Measurements from ENCODE around the gene USP4.
"Not testable (repeated sequence)": the region's sequence is repeated elsewhere in the genome, so short reads cannot be mapped to it uniquely, and the experiment has no call there.

The USP4 gene

GRCh38 chr3:49339941-49340800, at the start of gene USP4:
Gene USP4 (minus strand): TSS chr3:49340053. CDS start chr3:49340024, 29 bp downstream.
- peak; percentile 79 for DNase-seq (ENCODE audit: extremely low spot score, insufficient read length, low read depth)
- FAIRE-seq, result peak; percentile 97

DNA sequence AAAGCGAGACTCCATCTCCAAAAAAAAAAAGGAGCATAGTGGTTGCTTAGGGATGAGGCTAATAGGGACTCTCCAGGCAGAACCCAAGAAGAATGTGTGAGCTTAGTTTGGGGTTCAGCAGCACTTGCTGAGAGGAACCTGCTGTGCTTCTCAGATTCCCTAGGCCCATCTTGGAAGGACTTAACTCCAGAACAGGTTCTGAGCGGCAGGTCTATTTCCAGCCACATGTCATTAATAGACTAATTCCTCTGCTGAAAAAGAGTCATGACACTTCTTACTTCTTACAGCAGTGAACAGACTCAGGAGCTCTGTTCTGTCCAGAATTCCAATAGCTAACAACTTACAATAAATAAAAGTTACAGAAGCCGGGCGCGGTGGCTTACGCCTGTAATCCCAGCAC, 49.4 kb upstream of the USP4 start:
- no peak for FAIRE-seq
- DNase-seq (ENCODE audit: extremely low spot score, insufficient read length, low read depth), result no peak

- FAIRE-seq (no peak), DNase-seq (ENCODE audit: extremely low spot score, insufficient read length, low read depth) (no peak)
Observed at GRCh38 chr3:49388289-49388820, 48.5 kb upstream of the USP4 start.

DNA sequence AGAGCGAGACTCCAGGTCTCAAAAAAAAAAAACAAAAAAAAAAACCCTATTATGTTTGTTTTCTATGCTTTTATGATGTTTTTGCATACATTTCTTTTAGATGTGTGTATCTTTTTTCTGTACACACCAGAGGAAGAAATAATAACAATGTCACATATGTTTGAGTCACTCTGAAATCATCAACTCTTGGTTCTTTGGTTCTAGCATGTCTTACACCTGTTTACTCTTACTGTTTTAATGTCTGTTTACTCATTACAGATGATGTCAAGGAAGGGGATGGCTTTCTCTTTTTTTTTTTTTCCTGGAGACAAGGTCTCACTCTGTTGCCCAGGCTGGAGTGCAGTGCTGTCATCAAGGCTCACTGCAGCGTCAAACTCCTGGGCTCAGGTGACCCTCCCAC, 47.9 kb upstream of the USP4 start:
- DNase-seq (ENCODE audit: extremely low spot score, insufficient read length, low read depth) (no peak), FAIRE-seq (no peak)

DNA sequence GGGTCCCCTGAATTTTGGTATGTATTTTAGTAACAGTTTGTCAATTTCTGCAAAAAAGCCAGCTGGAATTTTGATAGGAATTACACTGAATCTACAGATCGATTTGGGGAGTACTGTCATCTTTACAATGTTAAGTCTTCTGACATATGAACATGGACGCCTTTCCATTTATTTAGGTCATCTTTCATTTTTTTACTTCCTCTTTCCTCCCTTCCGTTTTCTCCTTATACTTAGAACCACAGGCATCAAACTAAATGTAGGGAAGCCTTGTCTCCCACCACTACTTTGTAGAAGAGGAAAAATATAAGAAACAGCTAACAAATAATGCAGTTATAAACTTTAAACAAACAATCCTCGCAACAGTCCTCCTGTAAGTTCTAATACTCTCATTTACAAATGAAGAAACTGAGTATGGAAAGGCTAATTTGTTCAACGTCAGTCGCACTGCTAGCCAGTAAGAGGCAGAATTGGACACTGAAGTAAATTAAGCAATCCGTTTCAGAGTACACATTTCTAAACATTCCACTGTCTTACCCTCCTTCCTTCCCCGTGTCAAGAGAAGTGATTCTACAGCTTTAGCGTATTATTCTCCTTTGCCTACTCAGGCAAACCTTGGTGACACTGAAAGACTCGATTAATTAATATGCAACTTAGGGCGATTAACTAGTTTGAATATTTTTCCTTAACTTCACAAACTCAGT, 46.4 kb upstream of the USP4 start:
- FAIRE-seq, result peak; percentile 38
- no peak for DNase-seq (ENCODE audit: extremely low spot score, insufficient read length, low read depth)

DNA sequence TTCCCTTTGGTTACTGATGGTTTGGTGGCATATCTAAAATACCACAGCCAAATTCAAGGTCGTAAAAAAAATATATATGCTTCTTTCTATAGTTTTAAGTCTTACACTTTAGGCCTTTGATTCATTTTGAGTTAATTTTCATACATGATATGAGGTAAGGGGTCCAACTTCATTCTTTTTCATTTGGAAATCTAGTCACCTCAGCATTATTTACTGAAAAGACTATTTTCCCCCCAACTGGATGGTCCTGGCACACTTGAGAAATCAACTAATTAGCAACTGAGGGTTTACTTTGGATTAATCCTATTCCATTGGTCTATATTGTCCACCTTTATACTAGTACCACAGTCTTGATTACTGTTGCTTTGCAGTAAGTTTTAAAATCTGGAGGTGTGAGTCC, 45.8 kb upstream of the USP4 start:
- FAIRE-seq, result no peak
- DNase-seq (ENCODE audit: extremely low spot score, insufficient read length, low read depth), result no peak

DNA sequence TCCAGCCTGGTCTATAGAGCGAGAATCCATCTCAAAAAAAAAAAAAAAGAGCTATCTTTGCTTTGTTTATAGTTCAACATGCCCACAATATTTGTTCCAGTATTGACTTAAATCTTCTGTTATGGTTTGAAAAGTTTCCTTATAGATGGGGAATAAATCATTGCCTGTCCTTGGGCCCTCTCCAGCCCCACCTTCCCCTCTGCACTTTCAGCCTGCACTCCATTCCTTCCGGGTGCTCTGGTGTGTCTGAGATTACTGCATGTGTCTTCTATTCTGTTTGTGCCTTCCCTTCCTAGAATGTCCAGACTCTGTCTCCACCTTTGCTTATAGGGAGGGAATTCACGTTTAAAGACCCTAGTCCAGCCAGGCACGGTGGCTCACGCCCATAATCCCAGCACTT, 43.5 kb upstream of the USP4 start:
- FAIRE-seq (no peak), DNase-seq (ENCODE audit: extremely low spot score, insufficient read length, low read depth) (no peak)

- FAIRE-seq, result no peak
- DNase-seq (ENCODE audit: extremely low spot score, insufficient read length, low read depth), result no peak
Observed at GRCh38 chr3:49378249-49378895, 38.5 kb upstream of the USP4 start.

DNA sequence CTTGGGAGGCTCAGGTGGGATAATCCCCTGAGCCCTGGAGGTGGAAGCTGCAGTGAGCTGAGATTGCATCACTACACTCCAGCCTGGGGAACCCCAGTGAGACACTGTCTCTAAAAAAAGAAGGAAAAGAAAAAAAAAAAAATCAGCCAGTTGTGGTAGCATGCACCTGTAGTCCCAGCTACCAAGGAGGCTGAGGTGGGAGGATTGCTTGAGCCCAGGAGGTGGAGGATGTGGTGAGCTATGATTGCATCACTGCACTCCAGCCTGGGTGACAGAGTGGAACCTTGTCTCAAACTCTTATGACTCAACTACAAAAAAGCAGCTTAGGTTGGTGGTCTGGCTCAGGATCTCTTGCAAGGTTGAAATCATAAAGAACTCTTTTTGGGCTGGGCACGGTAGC, 37.6 kb upstream of the USP4 start:
- DNase-seq (ENCODE audit: extremely low spot score, insufficient read length, low read depth) (no peak), FAIRE-seq (peak; percentile 72)

DNA sequence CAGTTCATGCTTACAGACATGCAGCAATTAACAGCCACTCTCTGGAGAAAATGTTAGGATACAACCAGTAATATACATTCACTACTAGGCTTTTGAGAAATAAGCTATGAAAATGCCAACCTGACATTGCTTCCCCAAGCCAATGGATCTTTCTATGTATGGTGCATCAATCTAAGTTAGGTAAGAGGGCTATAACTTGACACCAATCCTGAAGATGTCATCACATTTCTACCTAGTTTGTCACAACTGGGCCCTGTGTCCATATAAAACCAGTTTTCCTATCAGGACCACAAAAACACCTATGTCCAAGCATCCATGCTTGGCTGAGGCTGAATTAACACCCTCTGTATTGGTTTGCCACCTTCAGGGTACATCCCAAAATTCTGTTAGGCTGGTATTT, 32.1 kb upstream of the USP4 start:
- DNase-seq (ENCODE audit: extremely low spot score, insufficient read length, low read depth) (no peak), FAIRE-seq (no peak)

DNA sequence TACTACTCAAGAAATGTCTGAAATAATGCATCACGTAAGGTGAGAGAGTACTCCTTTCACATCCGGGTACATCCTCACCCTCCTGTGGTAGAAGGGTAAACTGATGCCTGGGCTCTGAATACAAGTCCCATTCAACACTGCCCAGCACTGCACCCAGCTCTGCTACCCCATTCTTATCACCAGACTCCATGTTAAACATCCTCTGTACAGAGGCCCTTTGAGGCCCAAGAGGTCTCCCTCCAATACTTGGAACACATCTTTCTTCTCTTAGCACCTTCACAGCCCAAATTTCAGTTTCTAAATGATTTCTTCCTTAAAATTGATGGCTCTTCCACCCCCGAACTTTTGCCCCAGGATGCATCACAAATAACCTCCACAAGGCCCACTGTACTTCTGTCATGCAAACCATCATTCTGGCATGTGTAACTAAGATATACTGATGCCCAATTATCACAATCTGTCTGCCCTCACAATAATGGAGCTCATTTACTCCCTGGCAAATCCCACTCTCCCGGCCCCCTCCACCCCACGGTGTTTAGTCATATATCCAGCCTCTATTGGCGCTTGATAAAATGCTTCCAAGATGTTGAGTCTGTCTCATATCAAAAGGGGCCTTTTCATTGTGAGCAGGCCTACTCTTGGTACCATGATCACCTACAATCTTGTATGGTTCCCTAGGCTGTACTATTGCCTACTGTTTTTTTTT, 30.9 kb upstream of the USP4 start:
- FAIRE-seq (no peak), DNase-seq (ENCODE audit: extremely low spot score, insufficient read length, low read depth) (no peak)

DNA sequence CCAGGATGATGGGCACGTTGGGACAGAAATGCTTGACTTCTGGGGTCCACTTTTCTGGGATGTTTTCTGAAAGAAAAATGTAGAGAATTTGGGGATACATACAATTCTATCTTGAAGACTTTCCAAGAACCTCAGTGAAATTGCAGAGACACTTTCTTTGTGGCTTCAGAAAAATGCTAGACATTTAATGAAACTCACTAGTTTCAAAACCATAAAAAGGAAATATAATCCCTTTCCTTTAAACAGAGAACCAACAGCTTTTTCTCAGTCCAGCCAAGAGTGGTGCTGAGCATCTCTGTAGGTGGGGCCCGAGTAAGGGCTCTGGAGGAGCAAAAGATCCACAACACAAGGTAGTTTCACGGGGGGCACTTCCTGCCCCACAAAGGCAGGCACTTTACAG, 22.7 kb upstream of the USP4 start:
- FAIRE-seq (no peak), DNase-seq (ENCODE audit: extremely low spot score, insufficient read length, low read depth) (no peak)

GRCh38 chr3:49359623-49360022, 19.8 kb upstream of the USP4 start:
- DNase-seq (ENCODE audit: extremely low spot score, insufficient read length, low read depth) (no peak), FAIRE-seq (no peak)

DNA sequence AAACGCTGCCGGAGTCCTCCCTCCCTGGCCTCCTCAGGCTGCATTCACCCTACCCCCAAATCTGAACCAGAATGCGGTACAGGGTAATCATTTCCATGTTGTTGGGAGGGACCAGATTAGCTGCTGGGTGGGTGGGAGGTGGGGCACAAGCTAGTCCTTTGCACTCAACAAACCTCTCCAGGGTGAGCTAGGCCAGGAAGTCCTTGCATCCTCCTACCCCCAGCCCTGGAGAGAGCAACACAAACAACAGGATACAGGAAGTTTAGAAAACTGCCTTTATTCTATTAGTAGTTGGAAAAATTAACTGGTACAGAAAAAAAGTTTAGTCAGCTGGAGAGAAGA, 19.0 kb upstream of the USP4 start:
- no peak for FAIRE-seq
- no peak for DNase-seq (ENCODE audit: extremely low spot score, insufficient read length, low read depth)

GRCh38 chr3:49358217-49358883, 18.5 kb upstream of the USP4 start, which contains the start of gene GPX1:
Gene GPX1 (minus strand): TSS chr3:49358353. CDS start chr3:49358278, 75 bp downstream.
- peak; percentile 91 for FAIRE-seq

GRCh38 chr3:49357443-49358216, 17.8 kb upstream of the USP4 start:
- DNase-seq (ENCODE audit: extremely low spot score, insufficient read length, low read depth), result not testable (repeated sequence)
- FAIRE-seq, result peak; percentile 51

More at GRCh38 chr3:49358217-49358883, 18.5 kb upstream of the USP4 start, which contains the start of gene GPX1:
- peak; percentile 78 for DNase-seq (ENCODE audit: extremely low spot score, insufficient read length, low read depth)

DNA sequence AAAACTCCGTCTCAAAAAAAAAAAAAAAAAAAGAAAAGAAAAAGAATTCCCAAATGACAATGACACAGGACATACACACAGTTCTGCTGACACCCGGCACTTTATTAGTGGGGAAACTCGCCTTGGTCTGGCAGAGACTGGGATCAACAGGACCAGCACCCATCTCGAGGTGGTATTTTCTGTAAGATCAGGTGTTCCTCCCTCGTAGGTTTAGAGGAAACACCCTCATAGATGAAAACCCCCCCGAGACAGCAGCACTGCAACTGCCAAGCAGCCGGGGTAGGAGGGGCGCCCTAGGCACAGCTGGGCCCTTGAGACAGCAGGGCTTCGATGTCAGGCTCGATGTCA, 17.2 kb upstream of the USP4 start:
- FAIRE-seq; DNase-seq (ENCODE audit: extremely low spot score, insufficient read length, low read depth): not testable (repeated sequence)

DNA sequence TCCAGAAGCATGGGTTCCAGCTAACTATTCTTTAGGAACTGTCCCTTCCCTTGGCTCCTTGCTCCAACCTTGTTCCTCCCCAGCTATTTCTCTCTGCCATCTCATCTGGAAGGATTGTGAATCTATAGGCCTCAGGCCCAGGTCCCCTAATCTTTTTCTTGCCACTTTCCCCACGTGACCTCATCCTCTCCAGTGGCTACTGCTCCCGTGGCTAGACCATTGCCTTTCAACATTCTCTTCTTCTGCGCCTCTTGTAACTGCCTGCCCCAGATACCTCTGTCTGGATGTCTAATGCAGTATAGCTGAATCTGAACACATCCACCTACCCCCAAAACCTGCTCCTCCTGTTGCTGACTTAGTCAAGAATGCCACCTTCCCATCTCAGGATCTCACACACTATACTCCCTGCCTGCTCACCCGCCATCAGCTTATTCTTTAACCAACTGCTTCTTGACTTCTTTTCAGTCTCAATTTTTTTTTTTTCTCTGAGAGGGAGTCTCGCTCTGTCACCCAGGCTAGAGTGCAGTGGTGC, 13.1 kb upstream of the USP4 start:
- FAIRE-seq (no peak), DNase-seq (ENCODE audit: extremely low spot score, insufficient read length, low read depth) (no peak)

- no peak for FAIRE-seq
- DNase-seq (ENCODE audit: extremely low spot score, insufficient read length, low read depth), result no peak
Observed at GRCh38 chr3:49352281-49352680, 12.4 kb upstream of the USP4 start.

Data from GM18507 (cell line).